ENCODE data around the gene RPS6KA6.

Gene RPS6KA6

DNA sequence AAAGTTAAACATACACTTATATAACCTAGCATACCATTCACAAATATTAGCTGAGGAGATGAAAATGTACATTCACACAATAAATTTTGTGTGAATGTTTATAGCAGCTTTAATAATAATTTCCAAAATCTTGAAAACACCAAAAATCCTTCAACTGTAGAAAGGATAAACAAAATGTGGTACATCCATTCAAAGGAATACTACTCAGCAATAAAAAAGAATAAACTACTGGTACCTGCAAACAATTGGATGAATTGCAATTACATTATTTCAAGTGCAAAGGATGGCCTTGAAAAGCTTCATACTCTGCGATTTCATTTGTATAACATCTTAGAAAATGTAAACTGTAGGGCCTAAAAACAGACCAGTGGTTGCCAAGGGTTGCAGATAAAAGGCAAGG, 11.7 kb upstream of the RPS6KA6 start:
- Histone ChIP-seq H3K9me3 (replicated peaks in 1 of 11) (peaks cover 4 to 16% (median 10%) of the 10 kb centered on the region in 11 experiments; a peak in 19 of 22 replicates), H3K27ac (no peak overlapping the region), H3K36me3 (no peaks in the 10 kb centered on the region), H4K20me1 (no peaks in the 10 kb centered on the region), H3K27me3 (peaks cover 20 to 60% (median 34%) of the 10 kb centered on the region in 11 experiments), H3K4me3 (no peak overlapping the region), H3K4me1 (no peaks in the 10 kb centered on the region), H3K4me2 (no peak overlapping the region), H3K9ac (no peak overlapping the region)
- no peak for TF ChIP-seq Cebpa-rat (IDR thresholded peaks at IDR 0.05)

DNA sequence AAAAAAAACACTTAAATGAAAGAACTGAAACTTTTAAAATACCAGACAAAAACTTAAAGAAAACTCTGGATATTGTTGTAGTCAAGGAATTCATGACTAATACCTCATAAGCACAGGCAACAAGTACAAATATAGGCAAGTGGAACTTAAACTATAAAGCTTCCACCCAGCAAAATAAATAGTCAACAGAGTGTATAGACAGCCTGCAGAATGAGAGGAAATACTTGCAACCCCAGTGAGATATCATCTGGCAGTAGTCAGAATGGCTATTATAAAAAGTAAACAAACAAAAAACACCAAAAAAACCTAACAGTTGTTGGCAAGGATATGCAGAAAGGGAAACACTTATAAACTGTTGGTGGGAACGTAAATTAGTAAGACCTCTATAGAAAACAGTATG, 9.6 kb upstream of the RPS6KA6 start:
- H3K9me3 ChIP-seq (replicated peaks in 1 of 11), result peaks cover 4 to 16% (median 12%) of the 10 kb centered on the region in 11 experiments; a peak in 19 of 22 replicates
- H3K36me3 ChIP-seq, result no peaks in the 10 kb centered on the region
- TF ChIP-seq Cebpa-rat (IDR thresholded peaks at IDR 0.05), result no peak
- no peaks in the 10 kb centered on the region for H3K4me1 ChIP-seq
- H4K20me1 ChIP-seq, result no peaks in the 10 kb centered on the region
- H3K27ac ChIP-seq, result no peak overlapping the region
- H3K27me3 ChIP-seq, result peaks cover 7 to 52% (median 23%) of the 10 kb centered on the region in 11 experiments; a peak in 18 of 22 replicates
- no peak overlapping the region for H3K9ac ChIP-seq
- no peak overlapping the region for H3K4me3 ChIP-seq
- no peak overlapping the region for H3K4me2 ChIP-seq

DNA sequence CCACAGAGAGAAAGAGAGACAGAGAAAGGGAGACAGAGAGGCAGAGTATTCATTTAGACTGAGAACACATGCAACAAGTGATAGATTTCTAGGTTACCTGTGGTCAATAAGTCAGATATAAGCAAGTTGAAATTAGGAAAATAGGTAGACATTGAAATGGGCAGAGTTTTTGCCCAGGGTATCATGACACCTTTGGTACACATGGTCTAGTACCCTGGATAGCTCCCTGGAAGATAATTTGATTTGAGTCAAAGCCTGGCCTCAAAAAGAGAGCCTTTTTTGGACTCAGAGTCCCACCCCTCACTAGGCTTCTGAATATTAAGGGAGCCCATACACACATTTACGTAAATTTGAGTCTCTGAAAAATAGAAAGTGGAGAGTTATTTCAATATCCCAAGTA, 4.0 kb upstream of the RPS6KA6 start:
- peaks cover 0 to 46% (median 27%) of the 10 kb centered on the region in 11 experiments; a peak in 17 of 22 replicates for H3K27me3 ChIP-seq

DNA sequence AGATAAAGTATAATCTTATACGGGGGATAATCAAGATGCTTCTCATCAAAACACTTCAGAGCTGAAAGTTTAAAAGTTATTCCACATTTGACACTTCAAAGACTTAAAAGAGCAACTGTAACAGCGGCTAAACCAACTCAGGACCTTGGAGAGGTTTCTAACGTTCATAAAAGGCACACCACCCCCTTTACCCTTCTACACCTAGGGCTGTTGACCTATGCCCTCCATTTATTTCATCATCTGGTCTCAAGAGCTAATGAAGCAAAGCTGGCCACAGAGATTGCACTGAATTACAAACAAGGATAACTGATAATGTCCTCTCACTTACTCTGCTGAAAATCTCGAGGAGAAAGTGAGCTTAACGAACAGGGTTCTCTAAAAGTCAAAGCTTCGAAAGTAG, 1.1 kb upstream of the RPS6KA6 start:
- Histone ChIP-seq H3K4me3 (no peak overlapping the region), H3K4me2 (no peak overlapping the region), H3K9ac (no peak overlapping the region), H3K4me1 (no peaks in the 10 kb centered on the region), H3K9me3 (replicated peaks in 1 of 11) (peaks cover 11 to 34% (median 14%) of the 10 kb centered on the region in 11 experiments; a peak in 19 of 22 replicates), H3K27me3 (peaks cover 13 to 59% (median 43%) of the 10 kb centered on the region in 11 experiments; a peak in 21 of 22 replicates), H4K20me1 (no peaks in the 10 kb centered on the region), H3K36me3 (no peaks in the 10 kb centered on the region), H3K27ac (no peak overlapping the region)
- no peak for TF ChIP-seq Cebpa-rat (IDR thresholded peaks at IDR 0.05)

More for the DNA sequence above, 4.0 kb upstream of the RPS6KA6 start:
- H3K4me3 ChIP-seq, result no peak overlapping the region
- no peaks in the 10 kb centered on the region for H3K4me1 ChIP-seq
- no peak for TF ChIP-seq Cebpa-rat (IDR thresholded peaks at IDR 0.05)
- H3K36me3 ChIP-seq, result no peaks in the 10 kb centered on the region
- peaks cover 10 to 31% (median 13%) of the 10 kb centered on the region in 11 experiments; a peak in 19 of 22 replicates for H3K9me3 ChIP-seq (replicated peaks in 1 of 11)
- H3K27ac ChIP-seq, result no peak overlapping the region
- H3K4me2 ChIP-seq, result no peak overlapping the region
- H3K9ac ChIP-seq, result no peak overlapping the region
- no peaks in the 10 kb centered on the region for H4K20me1 ChIP-seq

DNA sequence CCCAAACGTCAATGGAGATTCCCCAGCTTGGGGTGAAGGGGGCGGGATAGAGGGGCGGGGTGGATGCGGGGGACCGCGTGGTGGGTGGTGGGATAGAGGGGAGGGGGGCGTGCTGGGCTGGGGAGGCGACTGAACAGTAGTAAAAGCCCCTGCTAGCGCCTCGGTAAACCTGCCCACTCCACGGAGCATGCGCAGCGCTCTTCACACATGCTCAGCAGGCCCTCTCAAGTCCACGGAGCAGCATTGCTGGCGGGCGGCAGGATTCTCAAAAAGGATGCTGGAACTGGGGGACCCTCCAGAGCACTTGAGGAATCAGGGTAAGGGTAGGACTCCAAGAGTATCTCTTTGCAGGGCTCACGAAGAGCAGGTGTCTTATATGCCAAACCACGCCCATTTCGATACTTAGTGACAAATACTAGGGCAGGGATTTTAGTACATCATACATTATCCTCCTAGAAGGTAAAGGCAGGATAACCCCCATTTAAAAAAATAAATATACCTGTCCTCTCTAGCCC, 378 bp upstream of the RPS6KA6 start:
- no peak overlapping the region for H3K9ac ChIP-seq
- H3K4me3 ChIP-seq, result no peak overlapping the region
- H3K27me3 ChIP-seq, result peaks cover 14 to 59% (median 43%) of the 10 kb centered on the region in 11 experiments; a peak in 21 of 22 replicates
- H3K27ac ChIP-seq, result no peak overlapping the region
- H4K20me1 ChIP-seq, result no peaks in the 10 kb centered on the region
- TF ChIP-seq Cebpa-rat (IDR thresholded peaks at IDR 0.05), result no peak
- H3K4me1 ChIP-seq, result no peaks in the 10 kb centered on the region
- no peaks in the 10 kb centered on the region for H3K36me3 ChIP-seq
- peaks cover 11 to 34% (median 13%) of the 10 kb centered on the region in 11 experiments; a peak in 19 of 22 replicates for H3K9me3 ChIP-seq (replicated peaks in 1 of 11)
- H3K4me2 ChIP-seq, result no peak overlapping the region

DNA sequence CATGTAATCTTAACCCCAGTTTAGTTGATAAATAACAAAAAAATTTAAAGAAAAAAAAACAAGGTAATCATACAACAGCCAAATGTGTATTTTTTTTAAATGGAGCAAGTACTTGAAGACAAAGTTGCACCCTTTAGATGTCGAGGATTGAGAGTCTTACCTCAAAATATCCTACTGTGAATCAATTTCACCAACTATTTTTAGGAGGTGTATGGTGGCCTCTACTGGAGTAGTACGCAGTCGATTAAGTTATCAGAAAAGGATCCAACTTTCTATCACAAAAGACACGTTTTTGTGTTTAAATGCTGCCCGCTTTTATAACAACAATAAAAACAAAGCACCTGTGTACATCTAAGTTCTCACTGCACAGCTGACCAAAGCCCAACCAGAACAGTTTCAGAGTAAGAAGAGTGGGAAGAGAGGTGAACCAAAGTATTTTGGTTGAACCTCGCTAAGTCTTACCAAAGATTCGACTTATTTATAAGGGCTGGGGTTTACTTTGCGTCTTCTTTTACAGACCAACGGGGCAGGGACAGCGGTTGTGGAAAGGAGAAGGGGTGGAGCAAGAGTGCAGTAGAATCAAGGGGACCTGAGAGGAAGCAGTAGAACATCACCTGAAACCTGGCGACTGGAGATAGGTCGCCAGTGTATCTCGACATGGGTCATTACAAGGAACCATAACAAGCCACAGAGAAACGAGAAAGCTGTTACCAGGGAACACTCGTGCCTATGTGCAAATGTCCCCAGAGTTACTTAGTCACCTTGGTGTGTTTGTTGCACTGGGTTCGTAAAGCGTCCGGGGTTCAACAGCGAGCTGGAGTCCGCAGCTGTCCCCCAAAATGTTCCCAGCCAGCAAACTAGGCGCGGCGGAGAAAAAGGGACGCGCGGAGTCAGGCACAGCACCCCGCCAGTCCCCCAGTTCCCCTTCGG, 1.1 kb downstream of the RPS6KA6 start:
- H4K20me1 ChIP-seq, result no peaks in the 10 kb centered on the region
- TF ChIP-seq Cebpa-rat (IDR thresholded peaks at IDR 0.05), result no peak
- H3K4me3 ChIP-seq, result no peak overlapping the region
- peaks cover 28 to 66% (median 57%) of the 10 kb centered on the region in 11 experiments; a peak in 21 of 22 replicates for H3K27me3 ChIP-seq
- H3K36me3 ChIP-seq, result no peaks in the 10 kb centered on the region
- H3K27ac ChIP-seq, result no peak overlapping the region
- no peak overlapping the region for H3K9ac ChIP-seq
- H3K4me2 ChIP-seq, result no peak overlapping the region
- H3K4me1 ChIP-seq, result no peaks in the 10 kb centered on the region
- H3K9me3 ChIP-seq (replicated peaks in 1 of 11), result peaks cover 11 to 34% (median 13%) of the 10 kb centered on the region in 11 experiments; a peak in 19 of 22 replicates

DNA sequence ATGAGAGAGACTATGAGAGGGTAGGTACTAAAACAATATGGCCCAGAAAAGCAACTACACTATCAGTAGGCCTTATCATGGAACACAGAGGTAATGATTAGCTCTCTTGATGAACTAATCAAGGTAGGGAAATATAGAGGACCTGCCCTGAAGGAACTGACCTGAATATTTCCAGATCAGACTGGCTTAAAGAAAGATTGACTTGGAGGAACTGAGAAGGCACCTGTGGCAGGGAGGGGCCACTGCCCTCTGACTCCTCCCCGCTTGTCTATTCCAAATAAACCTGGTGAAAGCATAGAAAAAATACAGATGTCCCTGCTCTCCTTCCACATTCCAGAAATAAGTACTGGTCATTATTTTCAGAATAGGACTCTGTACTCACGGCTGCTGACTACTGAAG, 5.5 kb downstream of the RPS6KA6 start:
- TF ChIP-seq Cebpa-rat (IDR thresholded peaks at IDR 0.05), result no peak
- peaks cover 60 to 97% (median 87%) of the 10 kb centered on the region in 11 experiments for H3K27me3 ChIP-seq
- no peak overlapping the region for H3K9ac ChIP-seq
- no peaks in the 10 kb centered on the region for H3K36me3 ChIP-seq
- no peak overlapping the region for H3K27ac ChIP-seq
- no peak overlapping the region for H3K4me3 ChIP-seq
- peaks cover 6 to 9% (median 7%) of the 10 kb centered on the region in 11 experiments; a peak in 19 of 22 replicates for H3K9me3 ChIP-seq (replicated peaks in 1 of 11)
- H4K20me1 ChIP-seq, result no peaks in the 10 kb centered on the region
- H3K4me2 ChIP-seq, result no peak overlapping the region
- no peaks in the 10 kb centered on the region for H3K4me1 ChIP-seq

DNA sequence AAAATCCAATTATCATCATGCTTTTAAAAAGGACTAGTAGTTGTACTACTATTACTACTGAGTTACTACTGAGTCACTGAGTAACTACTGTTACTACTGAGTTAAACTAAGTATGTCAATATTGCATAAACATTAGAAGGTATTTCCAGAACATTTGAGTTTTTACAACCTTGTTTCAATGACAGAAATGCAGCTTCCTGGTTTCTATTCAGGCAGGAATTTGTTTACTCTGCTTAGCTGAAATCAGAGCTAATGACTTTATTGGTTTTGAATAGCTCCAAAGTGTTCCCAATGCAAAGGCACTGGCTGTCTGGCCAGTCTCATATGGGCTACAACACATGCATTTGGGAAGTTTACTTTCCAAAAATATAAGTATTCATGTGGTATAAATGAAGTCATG, 12.0 kb downstream of the RPS6KA6 start:
- H3K27me3 ChIP-seq, result peaks cover 66 to 99% (median 93%) of the 10 kb centered on the region in 11 experiments
- H3K36me3 ChIP-seq, result no peaks in the 10 kb centered on the region
- H3K9me3 ChIP-seq (replicated peaks in 1 of 11), result no peaks in the 10 kb centered on the region
- no peaks in the 10 kb centered on the region for H4K20me1 ChIP-seq
- H3K4me2 ChIP-seq, result no peak overlapping the region
- TF ChIP-seq Cebpa-rat (IDR thresholded peaks at IDR 0.05), result no peak
- no peaks in the 10 kb centered on the region for H3K4me1 ChIP-seq
- no peak overlapping the region for H3K4me3 ChIP-seq
- H3K27ac ChIP-seq, result no peak overlapping the region
- no peak overlapping the region for H3K9ac ChIP-seq

DNA sequence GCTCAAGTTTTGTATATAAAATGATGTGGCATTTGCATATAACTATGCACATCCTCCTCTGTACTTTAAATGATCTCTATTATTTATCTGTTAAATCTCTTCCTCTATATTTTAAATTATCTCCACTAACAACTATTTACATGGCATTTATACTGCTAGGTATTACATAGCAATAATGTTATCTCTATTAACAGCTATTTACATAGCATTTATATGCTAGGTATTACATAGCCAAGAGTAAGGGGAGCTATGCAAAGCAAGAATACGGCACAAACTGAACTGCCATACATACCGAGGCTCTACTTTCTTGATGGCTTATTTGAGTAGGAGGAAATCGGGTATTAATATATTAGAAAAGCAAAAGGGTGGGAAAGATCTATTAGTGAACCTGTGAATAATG, 12.7 kb downstream of the RPS6KA6 start:
- Histone ChIP-seq H3K4me1 (no peaks in the 10 kb centered on the region), H3K9me3 (replicated peaks in 1 of 11) (no peaks in the 10 kb centered on the region), H3K36me3 (no peaks in the 10 kb centered on the region), H3K9ac (no peak overlapping the region), H3K4me3 (no peak overlapping the region), H3K27me3 (peaks cover 63 to 99% (median 94%) of the 10 kb centered on the region in 11 experiments), H3K4me2 (no peak overlapping the region), H4K20me1 (no peaks in the 10 kb centered on the region), H3K27ac (no peak overlapping the region)
- no peak for TF ChIP-seq Cebpa-rat (IDR thresholded peaks at IDR 0.05)
